H1 (cell line): ENCODE measurements around the gene ACY1.

Source experiments
- ATF3 ChIP-seq: IDR thresholded peaks from 2 replicates; pipeline ENCODE4 v1.6.1; 2011; ENCODE audit warnings: low read depth, mild to moderate bottlenecking, low read length; ENCODE audit not compliant: insufficient read depth
- CBX5 ChIP-seq: fragments of 300-800, 300-1000 bp; sonication (generic); IDR thresholded peaks from 2 replicates; pipeline ENCODE4 v1.7.1; 2016; ENCODE audit warnings: antibody characterized with exemption, low read length, low read depth
- CBX8 ChIP-seq: fragments of 300-800, 300-1000 bp; sonication (generic); IDR thresholded peaks from 2 replicates; pipeline ENCODE4 v1.7.1; 2016; ENCODE audit warnings: low read depth, low read length, borderline replicate concordance
- CTCF ChIP-seq, 3 experiments: IDR thresholded peaks; 1 replicate in 2 of 3; 2 replicates in 1 of 3; pipeline versions ENCODE4 v1.5.1 to v1.6.1; 2011; ENCODE audit warnings: low read length in 3 of 3, mild to moderate bottlenecking in 3 of 3, inconsistent platforms in 2 of 3, low read depth in 1 of 3, moderate library complexity in 1 of 3; ENCODE audit not compliant: insufficient read depth in 1 of 3; ENCODE audit errors: control extremely low read depth in 1 of 3
- EP300 ChIP-seq, 2 experiments: IDR thresholded peaks; 1 replicate in 1 of 2; 2 replicates in 1 of 2; pipeline ENCODE4 v1.6.1; 2011 to 2012; ENCODE audit warnings: low read depth in 2 of 2, low read length in 2 of 2, mild to moderate bottlenecking in 2 of 2, borderline replicate concordance in 1 of 2, inconsistent platforms in 1 of 2, moderate library complexity in 1 of 2
- EZH2 ChIP-seq: fragments of 200-600 bp; sonication (generic); IDR thresholded peaks from 2 replicates; pipeline ENCODE4 v1.7.1; 2012; ENCODE audit warnings: low read depth, mild to moderate bottlenecking, moderate library complexity, low read length, inconsistent platforms; ENCODE audit not compliant: severe bottlenecking
- JUN ChIP-seq: IDR thresholded peaks from 2 replicates; pipeline ENCODE4 v1.6.1; 2011; ENCODE audit warnings: low read depth, mild to moderate bottlenecking, improper control_type of control experiment, low read length
- MAX ChIP-seq: IDR thresholded peaks from 2 replicates; pipeline ENCODE4 v1.6.1; 2012; ENCODE audit warnings: inconsistent platforms
- PHF8 ChIP-seq: fragments of 200-600 bp; sonication (generic); conservative IDR thresholded peaks from 2 replicates; pipeline ENCODE4 v1.7.1; 2012; ENCODE audit warnings: low read depth, mild to moderate bottlenecking, inconsistent platforms, low read length, moderate library complexity
- POLR2A ChIP-seq, 2 experiments: IDR thresholded peaks; 1 replicate in 1 of 2; 2 replicates in 1 of 2; pipeline ENCODE4 v1.6.1; 2011; ENCODE audit warnings: low read depth in 2 of 2, low read length in 2 of 2, mild to moderate bottlenecking in 2 of 2; ENCODE audit errors: control extremely low read depth in 1 of 2
- RBBP5 ChIP-seq: IDR thresholded peaks from 2 replicates; pipeline ENCODE4 v1.7.1; 2012; ENCODE audit warnings: low read depth, mild to moderate bottlenecking, inconsistent platforms, low read length, moderate library complexity, borderline replicate concordance
- SIN3A ChIP-seq, 2 experiments: IDR thresholded peaks in 1 of 2; conservative IDR thresholded peaks in 1 of 2; 2 replicates each; pipeline ENCODE4 v1.6.1; 2011 to 2012; ENCODE audit warnings: low read length in 2 of 2, improper control_type of control experiment in 1 of 2, low read depth in 1 of 2, mild to moderate bottlenecking in 1 of 2
- SUZ12 ChIP-seq: fragments of 200-600 bp; sonication (generic); IDR thresholded peaks from 2 replicates; pipeline ENCODE4 v1.6.1; 2012; ENCODE audit warnings: mild to moderate bottlenecking, inconsistent platforms, low read length, moderate library complexity, mixed read lengths
- YY1 ChIP-seq: IDR thresholded peaks from 2 replicates; pipeline ENCODE4 v1.6.1; 2011; ENCODE audit warnings: low read depth, mild to moderate bottlenecking, low read length

GRCh38 chr3:51999846-52000245 lies 16.5 kb downstream of the ACY1 start:
- TF ChIP-seq EP300 (IDR thresholded peaks at IDR 0.05; ENCODE audit: borderline replicate concordance in 1 of 2, low read depth in 2 of 2, low read length in 2 of 2) (no peak), SIN3A (conservative IDR thresholded peaks at IDR 0.05 in 1 of 2, IDR thresholded peaks at IDR 0.05 in 1 of 2; ENCODE audit: low read depth in 1 of 2, low read length in 2 of 2) (no peak), CTCF (IDR thresholded peaks at IDR 0.05; ENCODE audit: control extremely low read depth in 1 of 3, insufficient read depth in 1 of 3, low read depth in 1 of 3, low read length in 3 of 3) (no peak), EZH2 (no peak), MAX (no peak), PHF8 (no peak), JUN (no peak), RBBP5 (no peak), CBX5 (no peak), POLR2A (IDR thresholded peaks at IDR 0.05; ENCODE audit: control extremely low read depth in 1 of 2, low read depth in 2 of 2, low read length in 2 of 2) (no peak), ATF3 (no peak), SUZ12 (no peak), CBX8 (no peak), YY1 (no peak)
